Activated CD4-positive, alpha-beta memory T cell treated with anti-CD3 and anti-CD28 coated beads, Interleukin-2, amount 10 ng/mL, durations not matched to agents 7 days and 5 days (primary cell): ENCODE measurements around the gene SPTBN4. TPM values are rescaled to one million over a fixed set of nuclear protein-coding genes. Genes with fewer than 3 reads are reported as not detected.
"Not testable (repeated sequence)": the region's sequence is repeated elsewhere in the genome, so short reads cannot be mapped to it uniquely, and the experiment has no call there.

ENCODE experiments used
- CTCF ChIA-PET: fragments of 350-600 bp; sonication (Branson Sonifier 250); formaldehyde crosslinking; loops from one replicate; lab custom pipeline; 2021; ENCODE audit warnings: antibody characterized with exemption, inconsistent platforms; lab: Charles Lee
- POLR2A ChIA-PET: fragments of 350-600 bp; sonication (Branson Sonifier 250); formaldehyde crosslinking; loops from one replicate; lab custom pipeline; 2021; ENCODE audit warnings: antibody characterized with exemption; lab: Charles Lee
- DNase-seq: peaks from one replicate; pipeline ENCODE4 v3.0.0-alpha.2; 2020
- H3K27ac Mint-ChIP-seq: one replicate; pipeline ENCODE4 v1.8.0; 2021; ENCODE audit warnings: mild to moderate bottlenecking, mixed read lengths
- H3K27me3 Mint-ChIP-seq: one replicate; pipeline ENCODE4 v1.8.0; 2021; ENCODE audit warnings: mixed read lengths
- H3K36me3 Mint-ChIP-seq: one replicate; pipeline ENCODE4 v1.8.0; 2021; ENCODE audit warnings: low read depth, mixed read lengths
- H3K4me1 Mint-ChIP-seq: one replicate; pipeline ENCODE4 v1.8.0; 2021; ENCODE audit warnings: mixed read lengths
- H3K4me3 Mint-ChIP-seq: one replicate; pipeline ENCODE4 v1.8.0; 2021; ENCODE audit warnings: mild to moderate bottlenecking, mixed read lengths
- H3K9me3 Mint-ChIP-seq: one replicate; pipeline ENCODE4 v1.8.0; 2021; ENCODE audit warnings: mixed read lengths
- total RNA-seq, 2 experiments: library from RNA; stranded (reverse); gene quantifications; one replicate each; pipeline ENCODE4 v1.2.3, GENCODE V29; 2021

Gene SPTBN4
- total RNA-seq, 2 experiments from 2014 or later: 0.60 to 1.3 TPM

DNA sequence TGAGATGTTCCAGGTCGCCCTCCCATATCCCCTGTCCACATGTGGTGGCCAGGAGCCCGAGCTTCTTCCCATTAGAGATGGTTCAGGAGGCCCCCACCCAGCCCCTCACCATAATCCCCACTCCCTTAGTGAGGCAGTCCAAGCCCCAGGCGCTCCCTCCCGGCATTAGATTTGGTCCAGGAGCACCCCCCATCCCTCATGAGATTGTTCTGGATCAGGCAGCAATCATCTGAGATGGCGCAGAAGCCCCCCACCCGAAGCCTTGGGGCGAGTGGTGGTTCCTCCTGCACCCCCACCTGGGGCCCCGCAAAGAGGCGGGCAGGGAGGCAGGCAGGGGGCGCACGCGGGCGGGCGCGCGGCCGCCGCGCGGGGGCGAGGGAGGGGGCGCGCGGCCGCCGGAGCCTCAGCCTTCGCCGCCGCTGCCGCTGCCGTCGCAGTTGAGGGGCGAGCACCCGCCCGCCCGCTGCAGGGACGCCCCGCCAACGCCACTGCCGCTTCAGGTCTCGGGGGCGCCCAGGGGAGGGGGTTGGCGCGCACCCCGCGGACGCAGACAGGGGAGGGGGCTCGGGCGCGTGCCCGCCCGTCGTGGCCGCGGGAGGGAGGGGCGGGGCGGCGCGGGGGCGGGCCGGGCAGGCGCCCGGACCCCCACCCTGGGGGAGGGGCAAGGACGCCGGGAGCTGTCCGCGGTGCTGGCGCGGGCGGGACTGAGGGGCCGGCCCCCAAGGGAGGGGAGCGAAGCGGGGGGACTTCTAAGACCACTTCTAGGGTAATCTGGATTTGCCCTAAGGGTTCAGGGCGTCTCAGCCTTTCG, 63.5 kb downstream of the SPTBN4 start:
- H3K27ac Mint-ChIP-seq: no peak overlapping the region
- ChIA-PET CTCF (interaction anchor here (0.8 kb wide), 1 partner anchor 11 kb away, joined by 3 read pairs; no protein-coding TSS in a partner anchor), POLR2A (no interaction called here)
- no peaks in the 10 kb centered on the region for H3K36me3 Mint-ChIP-seq
- no peaks in the 10 kb centered on the region for H3K9me3 Mint-ChIP-seq
- DNase-seq: peak; percentile 26
- H3K4me1 Mint-ChIP-seq: peaks cover 16% of the 10 kb centered on the region
- H3K27me3 Mint-ChIP-seq: peaks cover 31% of the 10 kb centered on the region
- no peak overlapping the region for H3K4me3 Mint-ChIP-seq

GRCh38 chr19:40533508-40533907, 66.7 kb downstream of the SPTBN4 start:
- POLR2A ChIA-PET: no interaction called here
- Mint-ChIP-seq H3K27me3 (peaks cover 24% of the 10 kb centered on the region), H3K36me3 (no peaks in the 10 kb centered on the region), H3K27ac (no peak overlapping the region), H3K4me3 (no peak overlapping the region), H3K4me1 (peaks cover 16% of the 10 kb centered on the region), H3K9me3 (no peaks in the 10 kb centered on the region)
- no peak for DNase-seq
- CTCF ChIA-PET: interaction anchor here (0.9 to 2.1 kb wide), 6 partner anchors 10 to 228 kb away, joined by 3 to 7 read pairs (median 4); no protein-coding TSS in a partner anchor

DNA sequence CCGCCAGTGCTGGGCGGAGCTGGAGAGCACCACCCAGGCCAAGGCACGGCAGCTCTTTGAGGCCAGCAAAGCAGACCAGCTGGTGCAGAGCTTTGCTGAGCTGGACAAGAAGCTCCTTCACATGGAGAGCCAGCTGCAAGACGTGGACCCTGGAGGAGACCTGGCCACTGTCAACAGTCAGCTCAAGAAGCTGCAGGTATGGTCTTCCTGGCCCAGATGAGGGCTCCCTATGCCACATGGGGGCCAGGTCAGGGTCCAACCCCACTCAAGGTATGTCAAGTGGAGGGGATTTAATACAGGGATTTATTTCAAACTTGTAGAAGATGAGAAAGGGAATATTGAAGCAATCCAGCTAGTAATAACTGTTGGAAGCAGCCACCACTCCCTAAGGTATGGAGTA, 67.3 kb downstream of the SPTBN4 start:
- Mint-ChIP-seq H3K36me3 (no peaks in the 10 kb centered on the region), H3K4me3 (no peak overlapping the region), H3K27ac (no peak overlapping the region), H3K4me1 (peaks cover 11% of the 10 kb centered on the region), H3K27me3 (peaks cover 24% of the 10 kb centered on the region), H3K9me3 (no peaks in the 10 kb centered on the region)
- ChIA-PET CTCF (interaction anchor here (0.6 to 1.1 kb wide), 3 partner anchors 37 to 114 kb away, joined by 3 read pairs; no protein-coding TSS in a partner anchor), POLR2A (no interaction called here)
- DNase-seq: no peak

DNA sequence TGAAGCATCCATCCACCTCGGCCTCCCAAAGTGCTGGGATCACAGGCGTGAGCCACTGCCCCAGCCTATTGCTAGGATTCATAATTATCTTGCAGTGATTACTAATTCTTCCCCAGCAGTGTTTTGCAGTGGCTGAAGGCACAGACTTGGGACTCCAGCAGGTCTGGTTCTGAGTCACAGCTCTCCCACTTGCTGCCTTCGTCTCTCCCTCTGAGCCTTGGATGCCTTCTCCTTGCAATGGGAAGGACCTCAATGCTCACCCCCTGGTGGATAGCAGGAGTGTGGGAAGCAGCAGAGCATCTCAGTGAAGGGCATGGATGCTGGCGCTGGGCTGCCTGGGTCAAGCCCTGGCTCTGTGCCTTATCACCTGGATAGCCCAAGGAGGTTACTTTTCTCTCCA, 72.3 kb downstream of the SPTBN4 start:
- no peaks in the 10 kb centered on the region for H3K27me3 Mint-ChIP-seq
- no peaks in the 10 kb centered on the region for H3K9me3 Mint-ChIP-seq
- H3K27ac Mint-ChIP-seq: no peak overlapping the region
- H3K4me3 Mint-ChIP-seq: no peak overlapping the region
- ChIA-PET CTCF (no interaction called here), POLR2A (no interaction called here)
- H3K4me1 Mint-ChIP-seq: no peaks in the 10 kb centered on the region
- no peak for DNase-seq
- no peaks in the 10 kb centered on the region for H3K36me3 Mint-ChIP-seq

DNA sequence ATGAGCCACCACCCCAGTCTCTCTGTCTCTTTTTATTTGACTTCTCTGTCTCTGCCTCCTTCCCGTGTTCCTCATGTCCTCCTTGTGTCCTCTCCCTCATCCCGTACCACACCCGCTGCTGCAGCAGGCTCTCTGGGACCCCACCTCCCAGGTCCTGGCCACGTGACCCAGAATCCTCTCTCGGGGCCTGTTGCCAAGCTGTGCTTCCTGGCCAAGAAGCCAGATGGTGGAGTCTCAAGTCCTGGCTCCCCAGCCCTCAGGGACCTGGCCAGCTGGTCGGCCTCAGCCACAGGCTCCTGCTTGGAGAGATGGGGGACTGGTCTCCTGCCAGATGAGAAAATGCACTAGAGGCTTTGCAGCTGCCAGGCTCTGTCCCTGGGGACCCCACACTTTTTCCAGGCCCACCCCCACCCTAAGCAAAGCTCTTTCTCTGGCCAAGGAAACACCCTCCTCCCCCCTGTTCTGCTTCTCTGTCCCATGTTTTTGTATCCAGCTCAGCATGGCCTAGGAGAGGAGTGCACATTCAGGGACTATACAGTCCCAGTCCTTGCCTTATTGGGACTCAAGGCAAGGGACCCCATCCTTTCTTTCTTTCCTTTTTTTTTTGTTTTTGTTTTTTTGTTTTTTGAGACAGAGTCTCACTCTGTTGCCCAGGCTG, 75.5 kb downstream of the SPTBN4 start:
- no peak overlapping the region for H3K27ac Mint-ChIP-seq
- no peak overlapping the region for H3K4me3 Mint-ChIP-seq
- DNase-seq: no peak
- peaks cover 3% of the 10 kb centered on the region for H3K9me3 Mint-ChIP-seq
- ChIA-PET CTCF (interaction anchor here (0.6 to 1.5 kb wide), 4 partner anchors 10 to 1686 kb away, joined by 3 read pairs; no protein-coding TSS in a partner anchor), POLR2A (interaction anchor here (1.1 kb wide), 1 partner anchor 61 kb away, joined by 3 read pairs; no protein-coding TSS in a partner anchor)
- no peaks in the 10 kb centered on the region for H3K4me1 Mint-ChIP-seq
- peaks cover 9% of the 10 kb centered on the region for H3K27me3 Mint-ChIP-seq
- no peaks in the 10 kb centered on the region for H3K36me3 Mint-ChIP-seq

DNA sequence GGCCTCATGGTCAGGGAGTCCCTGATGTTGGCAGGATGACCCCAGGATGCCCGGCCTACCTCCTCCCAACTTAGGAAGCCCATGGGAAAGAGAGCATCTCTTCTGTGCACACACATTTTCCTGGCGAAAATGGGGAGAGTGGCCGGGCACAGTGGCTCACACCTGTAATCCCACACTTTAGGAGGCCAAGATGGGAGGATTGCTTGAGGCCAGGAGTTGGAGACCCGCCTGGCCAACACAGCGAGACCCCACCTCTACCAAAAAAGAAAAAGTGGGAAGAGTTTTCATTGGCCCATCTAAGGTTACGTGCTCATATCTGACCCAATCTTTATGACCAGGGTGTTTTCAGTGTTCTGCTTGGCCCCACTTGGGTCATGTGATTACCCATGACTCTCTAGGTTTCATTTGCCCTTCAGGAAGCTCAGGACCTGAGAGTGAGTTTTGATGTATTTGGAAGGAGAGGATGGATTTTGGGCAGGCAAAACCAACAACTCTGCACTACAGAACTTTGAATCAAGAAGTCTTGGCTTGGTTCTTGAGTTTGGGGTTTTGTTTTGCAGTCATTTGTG, 76.3 kb downstream of the SPTBN4 start:
- Mint-ChIP-seq H3K4me3 (no peak overlapping the region), H3K27ac (no peak overlapping the region), H3K36me3 (no peaks in the 10 kb centered on the region), H3K9me3 (peaks cover 3% of the 10 kb centered on the region), H3K27me3 (peaks cover 12% of the 10 kb centered on the region), H3K4me1 (no peaks in the 10 kb centered on the region)
- POLR2A ChIA-PET: interaction anchor here (1.1 kb wide), 1 partner anchor 61 kb away, joined by 3 read pairs; no protein-coding TSS in a partner anchor
- CTCF ChIA-PET: interaction anchor here (0.6 to 1.5 kb wide), 4 partner anchors 11 to 1685 kb away, joined by 3 read pairs; no protein-coding TSS in a partner anchor
- no peak for DNase-seq

DNA sequence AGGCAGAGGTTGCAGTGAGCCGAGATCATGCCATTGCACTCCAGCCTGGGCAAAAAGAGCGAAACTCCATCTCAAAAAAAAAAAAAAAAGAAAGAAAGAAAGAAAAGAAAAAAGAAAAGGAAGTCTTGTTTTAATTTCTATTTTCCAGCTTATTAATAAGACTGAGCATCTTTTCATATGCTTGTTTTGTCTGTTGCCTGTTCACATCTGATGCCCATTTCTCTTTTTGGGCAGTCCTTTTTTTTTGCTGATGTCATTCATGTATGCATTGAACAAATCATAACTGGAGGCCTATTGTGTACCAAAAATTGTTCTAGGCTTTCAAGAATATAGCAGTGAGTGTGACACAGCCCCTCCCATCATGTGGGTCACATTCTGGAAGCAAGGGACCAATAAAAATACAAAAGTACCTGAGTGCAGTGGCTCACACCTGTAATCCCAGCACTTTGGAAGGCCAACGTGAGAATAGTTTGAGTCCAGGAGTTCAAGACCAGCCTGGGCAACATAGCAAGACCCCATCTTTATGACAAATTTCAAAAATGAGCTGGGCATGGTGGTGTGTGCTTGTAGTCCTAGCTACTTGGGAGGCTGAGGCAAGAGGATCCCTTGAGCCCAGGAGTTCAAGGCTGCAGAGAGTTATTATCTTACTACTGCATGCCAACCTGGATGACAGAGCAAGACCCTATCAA, 79.5 kb downstream of the SPTBN4 start:
- H3K4me3 Mint-ChIP-seq, POLR2A ChIA-PET, H3K27ac Mint-ChIP-seq, DNase-seq, H3K4me1 Mint-ChIP-seq, H3K9me3 Mint-ChIP-seq, H3K36me3 Mint-ChIP-seq: not testable (repeated sequence)
- H3K27me3 Mint-ChIP-seq: peaks cover 29% of the 10 kb centered on the region
- CTCF ChIA-PET: interaction anchor here (0.8 kb wide), 1 partner anchor 89 kb away, joined by 3 read pairs; no protein-coding TSS in a partner anchor

GRCh38 chr19:40547190-40547589, 80.4 kb downstream of the SPTBN4 start:
- DNase-seq, H3K27ac Mint-ChIP-seq, H3K36me3 Mint-ChIP-seq, H3K9me3 Mint-ChIP-seq, H3K4me1 Mint-ChIP-seq, H3K4me3 Mint-ChIP-seq, POLR2A ChIA-PET: not testable (repeated sequence)
- H3K27me3 Mint-ChIP-seq: peaks cover 31% of the 10 kb centered on the region
- CTCF ChIA-PET: interaction anchor here (2.6 kb wide), 1 partner anchor 56 kb away, joined by 17 read pairs; no protein-coding TSS in a partner anchor

DNA sequence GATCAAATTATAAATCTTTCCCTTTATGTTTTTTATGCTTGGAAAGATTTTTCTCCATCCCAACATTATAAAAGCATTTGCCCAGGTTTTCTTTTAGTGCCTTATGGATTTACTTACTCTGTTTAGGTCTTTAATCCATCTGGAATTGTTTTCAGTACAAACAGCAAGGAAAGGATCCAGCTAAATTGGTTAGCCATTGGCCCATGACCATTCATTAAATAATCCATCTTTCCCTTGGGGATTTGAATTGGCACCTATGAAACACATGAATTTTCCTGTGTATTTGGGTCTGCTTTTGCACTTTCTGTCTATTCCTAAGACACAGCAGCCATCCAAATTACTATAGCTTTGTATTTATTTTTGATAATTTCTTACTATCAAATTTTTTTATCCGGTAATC, 81.0 kb downstream of the SPTBN4 start:
- H3K9me3 Mint-ChIP-seq: peaks cover 3% of the 10 kb centered on the region
- peaks cover 8% of the 10 kb centered on the region for H3K4me1 Mint-ChIP-seq
- no peak overlapping the region for H3K4me3 Mint-ChIP-seq
- POLR2A ChIA-PET: no interaction called here
- H3K27me3 Mint-ChIP-seq: peaks cover 36% of the 10 kb centered on the region
- no peak overlapping the region for H3K27ac Mint-ChIP-seq
- H3K36me3 Mint-ChIP-seq: no peaks in the 10 kb centered on the region
- no peak for DNase-seq
- CTCF ChIA-PET: interaction anchor here (1.3 to 2.6 kb wide), 2 partner anchors 24 to 56 kb away, joined by 7 to 17 read pairs; no protein-coding TSS in a partner anchor

GRCh38 chr19:40549007-40549708, 82.4 kb downstream of the SPTBN4 start:
- Mint-ChIP-seq H3K9me3 (peaks cover 3% of the 10 kb centered on the region), H3K4me3 (no peak overlapping the region), H3K27me3 (peaks cover 48% of the 10 kb centered on the region), H3K36me3 (no peaks in the 10 kb centered on the region), H3K27ac (no peak overlapping the region), H3K4me1 (peaks cover 8% of the 10 kb centered on the region)
- ChIA-PET POLR2A (interaction anchor here (1.1 kb wide), 1 partner anchor 15 kb away, joined by 3 read pairs; no protein-coding TSS in a partner anchor), CTCF (interaction anchor here (0.6 to 2.6 kb wide), 11 partner anchors 13 to 1293 kb away, joined by 3 to 17 read pairs (median 5); no protein-coding TSS in a partner anchor)
- peak; percentile 71 for DNase-seq

DNA sequence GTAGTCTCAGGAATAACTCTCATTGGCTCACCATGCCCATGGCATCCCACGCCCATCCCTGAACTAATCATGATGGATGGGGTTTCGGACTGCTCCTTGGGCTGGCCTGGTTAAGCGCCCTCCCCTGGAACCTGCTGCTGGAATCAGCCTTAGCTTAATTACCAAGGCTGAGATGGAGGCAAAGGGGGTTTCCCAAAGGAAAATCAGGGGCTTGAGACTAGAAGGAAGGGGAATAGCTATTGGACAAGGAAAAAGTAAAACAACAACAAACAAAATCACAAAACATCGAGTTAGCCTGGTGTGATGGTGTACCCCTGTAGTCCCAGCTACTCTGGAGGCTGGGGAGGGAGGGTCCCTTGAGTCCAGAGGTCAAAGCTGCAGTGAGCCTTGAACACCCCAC, 84.2 kb downstream of the SPTBN4 start:
- no peaks in the 10 kb centered on the region for H3K36me3 Mint-ChIP-seq
- ChIA-PET POLR2A (no interaction called here), CTCF (interaction anchor here (0.6 to 1.9 kb wide), 6 partner anchors 20 to 254 kb away, joined by 3 to 6 read pairs (median 4); no protein-coding TSS in a partner anchor)
- H3K4me3 Mint-ChIP-seq: no peak overlapping the region
- no peak overlapping the region for H3K27ac Mint-ChIP-seq
- DNase-seq: no peak
- H3K27me3 Mint-ChIP-seq: peaks cover 60% of the 10 kb centered on the region
- H3K4me1 Mint-ChIP-seq: peaks cover 8% of the 10 kb centered on the region
- peaks cover 3% of the 10 kb centered on the region for H3K9me3 Mint-ChIP-seq
